22Rv1 (cell line): Measurements from ENCODE around the gene PDZRN3.

Source experiments
- ZFX ChIP-seq: fragments of 450-650 bp; IDR thresholded peaks from 2 replicates; pipeline ENCODE4 v1.6.1; 2017; ENCODE audit warnings: antibody characterized with exemption, borderline replicate concordance
- TF ChIP-seq, protein P1 (sequence below): fragments of 450-650 bp; IDR thresholded peaks from 2 replicates; pipeline ENCODE4 v1.5.1; 2017; ENCODE audit warnings: mild to moderate bottlenecking

GRCh38 chr3:73605412-73605811 lies 19.3 kb downstream of the PDZRN3 start:
- TF ChIP-seq ZFX: no peak
- TF ChIP-seq, protein P1, sequence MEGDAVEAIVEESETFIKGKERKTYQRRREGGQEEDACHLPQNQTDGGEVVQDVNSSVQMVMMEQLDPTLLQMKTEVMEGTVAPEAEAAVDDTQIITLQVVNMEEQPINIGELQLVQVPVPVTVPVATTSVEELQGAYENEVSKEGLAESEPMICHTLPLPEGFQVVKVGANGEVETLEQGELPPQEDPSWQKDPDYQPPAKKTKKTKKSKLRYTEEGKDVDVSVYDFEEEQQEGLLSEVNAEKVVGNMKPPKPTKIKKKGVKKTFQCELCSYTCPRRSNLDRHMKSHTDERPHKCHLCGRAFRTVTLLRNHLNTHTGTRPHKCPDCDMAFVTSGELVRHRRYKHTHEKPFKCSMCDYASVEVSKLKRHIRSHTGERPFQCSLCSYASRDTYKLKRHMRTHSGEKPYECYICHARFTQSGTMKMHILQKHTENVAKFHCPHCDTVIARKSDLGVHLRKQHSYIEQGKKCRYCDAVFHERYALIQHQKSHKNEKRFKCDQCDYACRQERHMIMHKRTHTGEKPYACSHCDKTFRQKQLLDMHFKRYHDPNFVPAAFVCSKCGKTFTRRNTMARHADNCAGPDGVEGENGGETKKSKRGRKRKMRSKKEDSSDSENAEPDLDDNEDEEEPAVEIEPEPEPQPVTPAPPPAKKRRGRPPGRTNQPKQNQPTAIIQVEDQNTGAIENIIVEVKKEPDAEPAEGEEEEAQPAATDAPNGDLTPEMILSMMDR: no peak
